Vagina (tissue), 2 donors: Measurements from ENCODE around the gene RAB11FIP4. TPM values are rescaled to one million over a fixed set of nuclear protein-coding genes. Genes with fewer than 3 reads are reported as not detected.

Experiments used
- DNase-seq, 2 donors: peaks; one replicate each; pipeline ENCODE4 v3.0.0-alpha.2; 2017; ENCODE audit errors: extremely low spot score in 2 of 2
- H3K27ac ChIP-seq: fragments of 200-600 bp; sonication (generic); one replicate; pipeline ENCODE4 v1.5.1; 2019
- H3K27me3 ChIP-seq: fragments of 200-600 bp; sonication (generic); one replicate; pipeline ENCODE4 v1.5.1; 2019
- H3K36me3 ChIP-seq, 2 donors: fragments of 200-600 bp; sonication (generic); one replicate each; pipeline ENCODE4 v1.5.1; 2017 to 2019
- H3K4me1 ChIP-seq: fragments of 200-600 bp; sonication (generic); one replicate; pipeline ENCODE4 v1.5.1; 2019
- H3K4me3 ChIP-seq, 2 donors: fragments of 200-600 bp; sonication (generic); 1 replicate in 1 of 2; 2 replicates in 1 of 2; pipeline ENCODE4 v1.5.1; 2016 to 2019
- H3K9me3 ChIP-seq: fragments of 200-600 bp; sonication (generic); one replicate; pipeline ENCODE4 v1.5.1; 2019
- CTCF ChIP-seq, 3 experiments: fragments of 450-650 bp in 2 of 3; fragments of 200-600 bp in 1 of 3; sonication (generic) in 1 of 3; IDR thresholded peaks; one replicate each; pipeline ENCODE4 v1.5.1; 2017 to 2019; ENCODE audit warnings: antibody characterized with exemption in 3 of 3, mild to moderate bottlenecking in 2 of 3, moderate library complexity in 2 of 3
- POLR2A ChIP-seq, 2 donors: fragments of 450-650 bp; IDR thresholded peaks; one replicate each; pipeline ENCODE4 v1.6.1; 2017; ENCODE audit warnings: antibody characterized with exemption in 2 of 2, mild to moderate bottlenecking in 2 of 2, moderate library complexity in 2 of 2
- POLR2AphosphoS5 ChIP-seq, 2 donors: sonication (generic); formaldehyde crosslinking; IDR thresholded peaks; one replicate each; pipeline ENCODE4 v1.9.0; 2017; ENCODE audit warnings: antibody characterized with exemption in 2 of 2, mild to moderate bottlenecking in 2 of 2, low read depth in 1 of 2; ENCODE audit not compliant: insufficient read depth in 1 of 2
- intact Hi-C: fragments of 100-400 bp; cut with DNase I; formaldehyde crosslinking; loops from one replicate; pipeline ENCODE4 v1.15.1; 2023
- total RNA-seq: library from RNA; depleted of rRNA; stranded (reverse); fragments of >200 nt; gene quantifications from one replicate; pipeline ENCODE4 v1.2.3, GENCODE V29; 2016

Gene RAB11FIP4
- total RNA-seq, 1 donor from 2014 or later = 11.0 TPM

GRCh38 chr17:31523862-31524730 lies 132.6 kb downstream of the RAB11FIP4 start:
- intact Hi-C loops = loop anchor here (5.0 kb wide), 1 partner anchor 87 kb away; no protein-coding TSS in a partner anchor

GRCh38 chr17:31524926-31525800 lies 133.7 kb downstream of the RAB11FIP4 start:
- intact Hi-C loops = loop anchor here (5.0 kb wide), 1 partner anchor 88 kb away; no protein-coding TSS in a partner anchor
- no peak overlapping the region for H3K4me3 ChIP-seq
- no peaks in the 10 kb centered on the region for H3K27me3 ChIP-seq
- TF ChIP-seq CTCF (IDR thresholded peaks at IDR 0.05) (peak; percentile 51 to 78 (median 56)), POLR2A (IDR thresholded peaks at IDR 0.05) (no peak)
- DNase-seq = no peak
- peaks cover 0 to 12% of the 10 kb centered on the region in 2 donors for H3K36me3 ChIP-seq
- H3K27ac ChIP-seq = no peak overlapping the region
- H3K9me3 ChIP-seq = no peaks in the 10 kb centered on the region
- H3K4me1 ChIP-seq = no peaks in the 10 kb centered on the region

More at GRCh38 chr17:31523862-31524730, 132.6 kb downstream of the RAB11FIP4 start:
- no peak for DNase-seq
- H3K4me1 ChIP-seq = no peaks in the 10 kb centered on the region
- peaks cover 0 to 12% of the 10 kb centered on the region in 2 donors for H3K36me3 ChIP-seq
- no peak overlapping the region for H3K27ac ChIP-seq
- H3K27me3 ChIP-seq = no peaks in the 10 kb centered on the region
- H3K9me3 ChIP-seq = no peaks in the 10 kb centered on the region
- no peak overlapping the region for H3K4me3 ChIP-seq
- TF ChIP-seq POLR2AphosphoS5 (IDR thresholded peaks at IDR 0.05; ENCODE audit: insufficient read depth in 1 of 2, low read depth in 1 of 2) = no peak
- no peak for TF ChIP-seq POLR2A (IDR thresholded peaks at IDR 0.05)
- no peak for TF ChIP-seq CTCF (IDR thresholded peaks at IDR 0.05)

GRCh38 chr17:31525801-31526549 lies 134.5 kb downstream of the RAB11FIP4 start:
- no peak for DNase-seq
- intact Hi-C loops = no loop called here

GRCh38 chr17:31527606-31528005 lies 136.1 kb downstream of the RAB11FIP4 start:
- H3K36me3 ChIP-seq = peaks cover 0 to 20% of the 10 kb centered on the region in 2 donors
- intact Hi-C loops = no loop called here
- no peak overlapping the region for H3K4me3 ChIP-seq
- no peaks in the 10 kb centered on the region for H3K27me3 ChIP-seq
- TF ChIP-seq POLR2AphosphoS5 (IDR thresholded peaks at IDR 0.05; ENCODE audit: insufficient read depth in 1 of 2, low read depth in 1 of 2) = no peak
- TF ChIP-seq CTCF (IDR thresholded peaks at IDR 0.05) = no peak
- no peak for TF ChIP-seq POLR2A (IDR thresholded peaks at IDR 0.05)
- no peak for DNase-seq
- H3K27ac ChIP-seq = no peak overlapping the region
- H3K9me3 ChIP-seq = no peaks in the 10 kb centered on the region
- no peaks in the 10 kb centered on the region for H3K4me1 ChIP-seq

More at GRCh38 chr17:31525801-31526549, 134.5 kb downstream of the RAB11FIP4 start:
- peaks cover 0 to 12% of the 10 kb centered on the region in 2 donors for H3K36me3 ChIP-seq
- no peaks in the 10 kb centered on the region for H3K4me1 ChIP-seq
- TF ChIP-seq POLR2A (IDR thresholded peaks at IDR 0.05) (no peak), CTCF (IDR thresholded peaks at IDR 0.05) (no peak), POLR2AphosphoS5 (IDR thresholded peaks at IDR 0.05; ENCODE audit: insufficient read depth in 1 of 2, low read depth in 1 of 2) (no peak)
- no peak overlapping the region for H3K27ac ChIP-seq
- no peak overlapping the region for H3K4me3 ChIP-seq
- no peaks in the 10 kb centered on the region for H3K27me3 ChIP-seq
- no peaks in the 10 kb centered on the region for H3K9me3 ChIP-seq
